ENCODE results near the gene MGAT4C.

- no peak for TF ChIP-seq POLR2A (IDR thresholded peaks at IDR 0.05; ENCODE audit: low read length)
- no peak for TF ChIP-seq GATA1 (IDR thresholded peaks at IDR 0.05; ENCODE audit: low read depth, low read length)
Measured at GRCh38 chr12:86139671-86140070, 116.5 kb downstream of the MGAT4C start.

Measured in erythroblast (primary cell).